HG03558 (cell line): Measurements from ENCODE around the gene URAD.

Source experiments
- ATAC-seq: cut with Tn5 transposase; IDR thresholded peaks from one replicate; pipeline ENCODE4 v1.9.1; 2021; ENCODE audit warnings: moderate number of reproducible peaks; ENCODE audit not compliant: unreplicated experiment; ENCODE audit errors: extremely low read depth

The URAD gene

GRCh38 chr13:27961227-27962085, 27.0 kb downstream of the URAD start:
- no peak for ATAC-seq

- ATAC-seq: no peak
These were observed 27.9 kb downstream of the URAD start for GRCh38 chr13:27960362-27961226.

GRCh38 chr13:27959976-27960361, 28.5 kb downstream of the URAD start:
- no peak for ATAC-seq

GRCh38 chr13:27956576-27957300, 31.8 kb downstream of the URAD start:
- no peak for ATAC-seq

- no peak for ATAC-seq
These were observed 33.4 kb downstream of the URAD start for GRCh38 chr13:27955014-27955591.

GRCh38 chr13:27954406-27954851, 34.1 kb downstream of the URAD start:
- ATAC-seq: no peak

GRCh38 chr13:27953676-27954405, 34.7 kb downstream of the URAD start:
- no peak for ATAC-seq

GRCh38 chr13:27952876-27953675, 35.4 kb downstream of the URAD start:
- no peak for ATAC-seq

DNA sequence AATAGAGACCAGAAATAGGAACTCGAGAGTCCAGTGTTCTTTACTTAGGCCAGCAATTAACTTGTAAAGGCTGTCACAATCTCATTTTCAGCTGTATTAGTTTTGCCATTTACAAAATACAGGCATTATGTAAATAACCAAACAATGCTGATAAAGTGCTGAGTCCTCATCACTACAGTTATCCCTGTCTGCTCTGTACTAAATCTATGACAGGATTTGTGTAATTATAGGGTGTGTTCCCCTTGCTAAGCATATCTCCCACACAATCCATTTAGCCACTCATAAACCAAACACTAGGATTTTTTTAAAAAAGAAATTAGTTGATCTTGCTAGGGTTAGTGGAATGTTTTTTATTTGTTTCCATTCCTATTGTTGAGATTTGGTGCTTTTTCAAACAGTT, 45.5 kb downstream of the URAD start:
- ATAC-seq: no peak

GRCh38 chr13:27933580-27934328, 54.7 kb downstream of the URAD start:
- ATAC-seq: no peak

- ATAC-seq: no peak
These were observed 55.4 kb downstream of the URAD start for GRCh38 chr13:27933118-27933517.

- no peak for ATAC-seq
These were observed 58.6 kb downstream of the URAD start for GRCh38 chr13:27929868-27930267.

- no peak for ATAC-seq
These were observed 59.4 kb downstream of the URAD start for GRCh38 chr13:27928805-27929753.

DNA sequence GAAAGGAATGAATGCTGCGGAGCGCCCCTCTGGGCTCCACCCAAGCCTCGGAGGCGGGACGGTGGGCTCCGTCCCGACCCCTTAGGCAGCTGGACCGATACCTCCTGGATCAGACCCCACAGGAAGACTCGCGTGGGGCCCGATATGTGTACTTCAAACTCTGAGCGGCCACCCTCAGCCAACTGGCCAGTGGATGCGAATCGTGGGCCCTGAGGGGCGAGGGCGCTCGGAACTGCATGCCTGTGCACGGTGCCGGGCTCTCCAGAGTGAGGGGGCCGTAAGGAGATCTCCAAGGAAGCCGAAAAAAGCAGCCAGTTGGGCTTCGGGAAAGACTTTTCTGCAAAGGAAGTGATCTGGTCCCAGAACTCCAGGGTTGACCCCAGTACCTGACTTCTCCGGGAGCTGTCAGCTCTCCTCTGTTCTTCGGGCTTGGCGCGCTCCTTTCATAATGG, 60.1 kb downstream of the URAD start:
- no peak for ATAC-seq
